Activated T-cell treated with anti-CD3 and anti-CD28 coated beads for 1 hour (primary cell): ENCODE results near the gene AGRP.

Source experiments
- DNase-seq: peaks from one replicate; pipeline ENCODE4 v3.0.0-alpha.2; 2020; ENCODE audit warnings: low read depth

Gene AGRP

DNA sequence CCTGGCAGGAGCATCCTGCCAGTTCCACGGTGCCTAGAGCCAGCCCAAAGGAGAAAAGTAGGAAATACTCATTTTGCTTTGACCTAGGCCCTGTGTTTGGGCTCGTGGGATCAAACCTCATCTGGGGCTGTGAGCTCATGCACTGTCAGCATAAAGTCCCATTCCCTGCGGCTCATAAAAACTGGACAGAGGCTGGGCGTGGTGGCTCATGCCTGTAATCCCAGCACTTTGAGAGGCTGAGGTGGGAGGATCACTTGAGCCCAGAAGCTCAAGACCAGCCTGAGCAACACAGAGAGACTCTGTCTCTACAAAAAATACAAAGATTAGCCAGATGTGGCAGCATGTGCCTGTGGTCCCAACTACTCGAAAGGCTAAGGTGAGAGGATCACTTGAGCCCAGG is 20.3 kb downstream of the AGRP start:
- no peak for DNase-seq

DNA sequence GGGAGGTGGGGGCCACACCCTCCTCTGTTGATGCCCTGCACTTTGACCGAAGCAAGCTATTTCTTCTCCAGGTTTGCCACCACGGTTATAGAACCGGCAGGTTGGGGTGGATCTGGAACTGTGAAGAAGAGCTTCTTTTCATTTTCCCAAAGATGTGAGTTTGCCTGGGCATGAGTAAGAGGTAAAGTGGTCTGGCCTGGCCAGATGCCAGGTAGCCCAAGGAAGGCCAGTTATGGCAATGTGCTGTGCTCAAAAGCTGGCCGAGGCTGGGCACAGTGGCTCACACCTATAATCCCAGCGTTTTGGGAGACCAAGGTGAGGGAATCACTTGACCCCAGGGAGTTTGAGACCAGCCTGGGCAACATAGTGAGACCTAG is 21.1 kb downstream of the AGRP start:
- no peak for DNase-seq

DNA sequence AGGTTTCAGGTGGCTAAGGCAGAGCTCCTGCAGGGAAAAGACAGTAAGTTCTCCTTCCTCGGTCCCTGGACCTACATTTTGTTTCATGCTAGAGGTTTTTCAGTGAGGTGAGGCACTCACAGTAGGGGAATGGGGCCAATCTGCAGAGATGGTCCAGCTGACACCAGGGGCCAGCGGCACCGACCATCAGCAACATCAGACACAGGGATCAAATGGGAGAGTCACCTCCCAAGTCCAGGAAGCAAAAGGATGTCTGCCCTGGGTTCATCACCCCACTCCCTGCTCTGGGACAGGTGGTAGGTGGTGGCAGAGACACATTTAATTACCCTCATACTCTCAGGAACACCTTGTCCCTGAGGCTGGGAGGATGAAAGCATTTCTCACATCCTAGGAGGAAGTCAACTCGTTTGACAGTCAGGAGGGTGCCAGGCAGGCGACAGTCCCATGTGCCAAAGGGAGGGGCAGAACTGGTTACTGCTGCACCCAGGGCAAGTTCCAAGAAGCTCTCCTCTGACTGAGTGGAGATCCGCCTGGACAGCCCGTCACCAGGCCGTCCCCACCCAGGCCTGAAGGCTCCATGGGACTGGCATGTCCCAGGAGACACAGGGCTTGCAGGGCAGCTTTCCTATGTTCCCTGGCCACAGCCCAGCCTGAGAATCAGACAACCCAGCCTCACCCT is 21.6 kb downstream of the AGRP start:
- no peak for DNase-seq

- no peak for DNase-seq
Observed at GRCh38 chr16:67460961-67461360, 22.4 kb downstream of the AGRP start.

- no peak for DNase-seq
Observed at GRCh38 chr16:67460168-67460567, 23.2 kb downstream of the AGRP start.

DNA sequence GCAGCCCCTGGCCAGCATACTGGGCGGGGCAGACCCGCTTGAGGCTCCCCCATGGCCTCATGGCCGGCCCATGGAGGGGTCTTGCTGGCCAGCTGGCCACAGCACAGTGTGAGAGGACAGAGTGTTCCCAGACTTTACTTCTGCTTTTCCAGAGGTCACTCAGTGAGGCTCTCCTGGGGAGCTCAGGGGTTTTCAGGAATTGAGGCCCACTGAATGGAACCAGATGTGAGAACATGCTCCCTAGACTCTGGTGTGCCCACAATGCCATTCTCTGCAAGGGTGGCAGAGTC is 23.5 kb downstream of the AGRP start:
- DNase-seq = no peak

DNA sequence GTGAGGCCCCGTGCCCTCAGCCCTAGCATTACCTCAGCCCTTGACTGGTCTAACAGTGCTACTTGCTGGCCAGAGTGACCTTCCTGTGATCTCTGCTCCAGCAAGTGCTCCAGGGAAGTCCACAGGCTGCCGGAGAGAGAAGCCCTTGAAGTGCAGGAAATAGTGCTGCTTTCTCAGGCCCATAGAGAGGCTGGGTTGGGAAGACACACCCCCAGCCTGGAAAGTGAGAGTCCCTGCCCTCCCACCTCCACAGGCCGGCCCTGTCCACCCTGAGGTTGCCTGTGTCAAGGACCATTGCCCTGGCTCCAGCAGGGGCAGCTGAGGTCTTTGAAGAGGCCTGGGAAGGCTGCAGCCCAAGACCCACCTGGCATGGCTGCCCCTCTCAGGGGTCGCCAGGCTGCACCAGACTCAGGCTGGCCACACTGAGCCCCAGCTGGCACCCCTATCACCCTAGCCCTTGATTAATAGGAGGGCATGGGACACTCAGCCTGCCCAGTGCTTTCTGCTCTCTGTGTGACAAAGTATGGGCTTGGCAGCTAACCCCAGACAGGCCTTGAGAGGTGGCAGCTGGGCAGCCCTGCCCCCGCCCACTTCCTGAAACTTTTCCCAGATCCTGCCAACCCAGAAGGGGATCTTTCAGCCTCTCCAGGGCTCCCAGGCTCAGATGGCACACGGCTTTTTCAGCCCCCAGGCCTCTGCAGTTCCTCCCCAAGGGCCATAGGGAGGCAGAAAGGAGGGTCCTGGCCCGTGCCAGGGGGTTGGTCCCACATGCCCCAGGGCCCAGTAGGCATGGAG is 24.1 kb downstream of the AGRP start:
- no peak for DNase-seq

- no peak for DNase-seq
Observed at GRCh38 chr16:67458121-67458641, 25.2 kb downstream of the AGRP start.

GRCh38 chr16:67457611-67458010 is 25.7 kb downstream of the AGRP start:
- no peak for DNase-seq

DNA sequence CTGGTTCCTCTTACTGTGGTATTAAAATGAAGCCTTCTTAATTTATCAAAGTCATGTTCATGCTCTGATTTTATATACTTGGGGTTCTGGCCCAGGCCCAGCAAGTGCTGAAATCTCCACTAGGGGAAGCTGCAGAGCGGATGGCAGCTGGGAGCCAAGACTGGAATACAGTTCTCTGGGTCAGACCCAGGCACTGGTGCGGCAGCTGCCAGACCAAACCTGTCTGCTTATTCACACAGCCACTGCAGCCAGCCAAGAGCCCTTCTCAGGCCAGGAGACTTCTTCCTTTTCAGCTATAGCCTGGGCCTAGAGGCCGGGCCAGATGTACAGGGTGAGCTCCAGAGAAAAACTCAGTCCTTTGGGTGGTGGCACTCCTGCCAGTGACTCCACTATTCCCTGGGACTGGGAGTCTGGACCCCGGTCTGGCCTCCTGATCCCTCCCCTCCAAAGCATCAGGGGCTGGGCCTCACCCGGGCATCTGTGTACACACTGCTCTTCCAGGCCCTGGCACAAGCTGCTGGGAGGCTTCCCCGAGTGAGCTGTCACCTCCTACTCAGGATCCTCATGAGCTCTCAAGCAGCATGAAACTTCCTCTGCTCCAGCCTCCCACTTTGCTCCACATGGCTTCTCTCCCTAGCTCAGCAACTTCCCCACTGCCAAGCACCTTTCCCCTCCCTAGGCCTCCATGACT is 26.8 kb downstream of the AGRP start:
- no peak for DNase-seq

- DNase-seq = no peak
Observed at GRCh38 chr16:67454852-67455251, 28.5 kb downstream of the AGRP start.

DNA sequence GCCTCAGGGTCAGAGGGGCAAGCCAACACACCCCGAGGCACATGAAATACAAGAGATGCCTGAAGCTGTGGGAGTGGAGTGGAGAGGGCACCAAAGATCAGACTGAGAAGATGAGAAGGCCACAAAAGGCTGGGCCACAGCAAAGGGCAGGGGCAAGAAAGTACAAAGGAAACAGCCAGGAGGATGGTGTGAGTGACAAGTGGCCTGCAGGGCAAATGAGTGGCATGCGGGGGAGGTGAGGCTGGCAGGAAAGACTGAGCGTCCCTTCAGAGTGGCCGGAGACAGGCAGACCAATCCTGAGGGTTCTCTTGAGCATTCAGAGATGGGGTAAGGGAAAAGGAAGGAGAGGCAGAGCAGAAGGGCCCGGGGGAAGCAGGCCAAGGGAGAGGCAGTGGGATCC is 29.2 kb downstream of the AGRP start:
- DNase-seq = no peak

DNA sequence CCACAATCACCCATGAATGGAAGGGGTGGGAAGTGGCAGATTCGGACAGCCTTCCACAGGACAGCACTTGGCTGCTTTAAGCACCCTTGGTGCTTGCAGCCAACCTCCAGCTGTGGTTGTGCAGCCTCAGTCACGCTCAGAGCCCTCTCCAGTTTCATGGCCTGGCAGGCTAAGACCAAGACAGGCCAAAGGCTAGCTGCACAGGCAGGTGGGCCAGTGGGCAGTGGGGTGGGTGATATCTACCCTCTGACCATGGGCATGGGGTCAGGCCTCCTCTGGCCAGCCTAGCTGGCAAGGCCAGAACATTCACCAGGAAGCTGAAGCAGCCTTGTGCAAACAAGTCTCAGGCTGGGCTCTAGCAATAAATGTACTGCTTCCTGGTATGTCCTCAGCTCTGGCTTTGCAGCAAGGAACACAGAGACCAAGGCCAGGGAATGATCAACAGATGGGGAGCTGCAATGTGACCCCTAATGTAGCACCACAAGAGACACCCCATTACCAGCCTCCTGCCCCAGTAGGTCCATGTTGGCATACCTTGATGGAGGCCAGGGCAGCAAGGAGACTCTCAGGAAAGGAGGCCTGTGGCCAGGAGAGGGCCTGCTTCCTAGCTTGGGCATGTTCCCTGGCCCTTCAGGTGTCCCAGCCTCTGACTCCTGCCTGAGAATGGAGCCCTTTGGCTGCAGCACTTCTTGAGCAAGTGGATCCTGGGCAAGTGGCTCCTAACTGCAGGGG is 31.5 kb downstream of the AGRP start:
- DNase-seq = no peak

DNA sequence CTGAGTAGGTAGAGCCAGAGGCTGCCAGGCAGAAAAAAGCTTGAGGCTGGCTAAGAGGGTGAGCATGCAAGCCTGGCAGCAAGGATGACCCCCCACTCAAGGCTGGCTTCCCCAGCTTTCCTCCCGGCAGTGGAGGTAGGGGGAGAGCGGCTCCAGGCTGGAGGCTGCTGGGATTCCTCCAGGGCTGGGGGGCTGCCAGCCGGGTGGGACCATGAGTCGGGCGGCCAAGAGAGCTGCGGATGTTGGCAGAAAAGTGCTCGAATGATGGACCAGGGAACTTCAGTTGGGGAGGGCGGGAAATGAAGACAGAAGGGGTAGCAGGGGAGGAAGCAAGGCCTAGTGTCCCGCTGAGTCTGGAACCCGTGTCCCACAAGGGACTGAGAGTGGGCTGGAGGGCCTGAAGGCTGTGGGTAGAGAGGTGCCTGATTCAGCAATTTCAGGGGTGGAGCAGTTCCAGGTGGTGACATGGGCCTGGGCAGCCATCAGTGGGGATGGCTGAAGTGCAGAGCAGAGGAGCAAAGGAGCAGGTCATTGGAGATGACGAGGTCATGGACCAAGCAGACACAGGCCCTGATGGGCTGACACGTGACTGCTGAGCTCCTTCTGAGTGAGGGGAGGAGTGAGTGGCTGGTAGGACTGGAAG is 32.2 kb downstream of the AGRP start:
- DNase-seq = no peak

GRCh38 chr16:67449739-67450138 is 33.6 kb downstream of the AGRP start:
- DNase-seq = no peak

DNA sequence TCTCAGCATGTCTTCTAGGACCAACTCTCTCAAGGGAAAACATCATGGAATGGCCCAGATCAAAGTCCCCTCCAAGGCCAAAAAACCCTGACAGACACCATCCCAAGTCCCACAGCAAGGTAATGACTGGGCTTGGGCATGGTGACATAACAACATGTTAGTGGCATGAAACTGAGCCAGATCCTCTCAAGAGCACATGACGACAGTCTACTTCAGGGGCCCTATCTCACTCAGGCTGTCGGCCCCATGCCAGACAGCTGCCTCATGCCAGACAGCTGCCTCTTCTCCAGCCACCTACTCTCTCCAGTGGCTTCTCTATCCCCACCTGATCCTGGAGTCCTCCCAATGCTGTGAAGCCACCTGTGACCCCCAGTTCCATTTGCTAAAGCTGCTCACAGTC is 34.0 kb downstream of the AGRP start:
- no peak for DNase-seq

DNA sequence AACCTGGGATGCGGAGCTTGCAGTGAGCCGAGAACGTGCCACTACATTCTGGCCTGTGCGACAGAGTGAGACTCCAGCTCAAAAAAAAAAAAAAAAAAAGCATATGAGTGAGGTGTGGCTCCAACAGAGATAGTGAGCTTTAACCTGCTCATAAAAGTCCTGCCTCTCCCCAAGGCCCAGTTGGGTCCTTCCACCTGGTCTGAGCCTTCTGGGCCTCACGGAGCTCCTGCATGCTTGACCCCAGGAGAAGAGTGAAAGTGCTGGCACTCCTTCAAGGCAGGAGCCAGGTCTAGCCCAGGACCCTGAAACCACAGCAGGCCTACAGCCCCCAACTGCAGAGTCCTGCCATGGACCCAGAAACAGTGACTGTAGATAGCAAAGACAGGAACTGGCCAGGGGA is 34.8 kb downstream of the AGRP start:
- DNase-seq = no peak

- peak; percentile 30 for DNase-seq
Observed at GRCh38 chr16:67447508-67448076, 35.8 kb downstream of the AGRP start.

DNA sequence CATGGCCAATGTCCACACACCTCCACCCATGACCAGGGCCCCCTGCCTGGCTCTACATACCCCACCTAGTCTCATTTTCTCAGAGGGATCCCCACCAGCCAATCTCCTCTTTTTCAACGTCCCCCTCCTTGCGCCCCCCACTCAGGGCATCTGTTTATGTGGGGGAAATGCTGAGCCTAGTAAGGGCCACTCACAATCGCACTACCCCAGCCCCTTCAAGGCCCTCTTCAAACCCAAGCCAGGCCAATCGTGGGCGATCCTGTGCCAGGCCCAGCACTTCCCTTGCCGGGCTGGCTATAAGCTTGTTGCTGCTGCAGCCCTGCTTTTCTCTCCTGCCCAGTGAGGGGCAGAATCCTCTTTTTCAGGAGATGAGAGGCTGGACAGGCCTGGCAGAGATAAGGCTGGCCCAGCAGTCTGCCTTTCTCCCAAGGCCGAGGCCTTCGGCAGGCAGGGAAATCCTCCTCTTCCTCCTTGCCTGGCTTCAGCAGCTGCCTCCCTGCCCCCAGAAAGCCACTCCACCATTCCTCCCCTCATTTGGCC is 36.3 kb downstream of the AGRP start:
- DNase-seq = no peak

DNA sequence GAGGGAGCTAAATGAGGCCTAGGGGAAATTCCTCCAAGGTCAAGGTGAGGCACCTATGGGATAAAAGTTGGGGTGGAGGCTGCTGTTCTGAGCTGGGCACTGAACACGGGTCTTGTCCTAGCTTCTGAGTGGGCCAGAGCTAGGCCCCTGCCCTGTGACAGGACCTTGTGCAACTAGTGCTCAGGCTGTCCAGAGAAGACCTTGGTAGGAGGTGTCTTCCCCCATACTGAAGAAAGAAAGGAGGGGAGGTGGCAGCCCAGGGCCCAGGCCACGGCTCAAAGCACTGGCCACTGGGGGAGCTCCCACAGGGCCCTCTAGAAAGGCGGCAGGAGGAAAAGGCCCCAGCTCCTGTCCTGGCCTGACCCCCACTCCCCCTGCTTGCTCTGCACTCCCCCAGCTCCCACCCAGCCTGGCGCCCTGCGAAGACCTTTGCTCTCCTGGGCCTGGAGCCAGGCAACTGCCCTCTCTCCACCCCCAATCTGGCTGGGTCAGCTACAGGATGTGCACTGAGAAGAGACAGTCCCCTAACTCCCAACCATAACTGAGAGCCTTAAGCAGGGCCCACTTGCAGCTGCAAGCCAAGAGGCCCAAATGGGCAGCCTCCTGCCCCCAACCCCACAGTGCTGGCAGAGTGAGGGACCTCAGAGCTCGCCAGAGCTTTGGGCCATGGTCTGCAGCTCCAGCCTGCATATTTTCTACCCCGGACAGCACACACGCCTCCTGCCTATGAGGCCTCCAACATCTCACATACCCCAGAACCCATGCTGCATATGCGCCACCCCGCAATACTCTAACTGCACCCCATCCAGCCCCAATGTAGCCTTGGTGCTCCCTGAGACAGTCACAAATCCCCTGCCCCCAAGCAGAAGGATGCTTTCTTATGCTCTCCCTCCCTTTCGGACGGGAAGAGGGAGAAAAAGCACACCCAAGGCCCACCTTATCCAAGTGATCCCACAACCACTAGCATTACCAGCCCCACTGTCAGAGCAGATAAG is 37.1 kb downstream of the AGRP start:
- no peak for DNase-seq
